ENCODE measurements around the gene KRT12.

- TF ChIP-seq EZH2phosphoT487 (IDR thresholded peaks at IDR 0.05; ENCODE audit: low read depth) (no peak), CTCF (IDR thresholded peaks at IDR 0.05; ENCODE audit: low read depth, low read length) (no peak)
These were observed 21.2 kb upstream of the KRT12 start for GRCh38 chr17:40888196-40888720.

All from OCI-LY3 (cell line).